ENCODE data around the gene HERPUD1. TPM values are rescaled to one million over a fixed set of nuclear protein-coding genes. Genes with fewer than 3 reads are reported as not detected.

The HERPUD1 gene
- total and polyA plus RNA-seq, 2 of the 8 experiments (the other 6 are each of a cell fraction or from before 2014, with no cell fraction given), result 23.3 to 34.7 TPM

- Histone ChIP-seq H4K5ac (ENCODE audit: insufficient read length, low read depth, low read length) (no peak overlapping the region), H3K79me1 (ENCODE audit: low read depth, low read length) (no peaks in the 10 kb centered on the region), H3K4me2 (ENCODE audit: insufficient read depth in 1 of 2, low read depth in 2 of 2, low read length in 2 of 2) (no peak overlapping the region), H3K4me1 (replicated peaks in 1 of 4; ENCODE audit: control insufficient read depth in 3 of 4, insufficient read depth in 4 of 4, low read length in 3 of 4) (no peaks in the 10 kb centered on the region), H4K91ac (replicated peaks; ENCODE audit: insufficient read length, low read length) (no peak overlapping the region), H3K27me3 (replicated peaks in 1 of 4; ENCODE audit: control insufficient read depth in 3 of 4, extremely low read depth in 1 of 4, insufficient read depth in 3 of 4, low read length in 3 of 4) (no peaks in the 10 kb centered on the region), H3K18ac (ENCODE audit: extremely low read depth, low read length) (no peak overlapping the region), H3K14ac (ENCODE audit: insufficient read length) (no peak overlapping the region), H2BK5ac (ENCODE audit: low read depth, low read length) (no peak overlapping the region), H2AFZ (ENCODE audit: low read length) (no peak overlapping the region), H4K20me1 (replicated peaks in 1 of 2; ENCODE audit: control insufficient read depth in 1 of 2, insufficient read depth in 2 of 2, low read length in 2 of 2) (peaks cover 0 to 2% of the 10 kb centered on the region in 2 experiments), H2BK15ac (ENCODE audit: low read length) (no peak overlapping the region), H3K23me2 (ENCODE audit: low read depth, low read length) (no peaks in the 10 kb centered on the region), H2BK120ac (replicated peaks; ENCODE audit: low read depth, low read length) (no peak overlapping the region), H2BK20ac (ENCODE audit: low read length) (no peak overlapping the region), H2AK5ac (ENCODE audit: low read depth, low read length) (no peak overlapping the region), H4K8ac (ENCODE audit: extremely low read depth, insufficient read depth, low read length) (no peak overlapping the region), H3K9ac (replicated peaks in 1 of 4; ENCODE audit: extremely low read depth in 1 of 4, low read depth in 3 of 4, low read length in 3 of 4) (no peak overlapping the region), H2BK12ac (ENCODE audit: low read depth, low read length) (no peak overlapping the region), H3K4me3 (ENCODE audit: extremely low read depth in 1 of 4, insufficient read depth in 2 of 4, low read depth in 3 of 4, low read length in 4 of 4) (no peak overlapping the region), H3K79me2 (ENCODE audit: control insufficient read depth in 1 of 2, insufficient read depth in 2 of 2, low read length in 2 of 2) (no peaks in the 10 kb centered on the region), H3K23ac (ENCODE audit: insufficient read length) (no peak overlapping the region), H3K36me3 (ENCODE audit: control insufficient read depth in 2 of 4, insufficient read depth in 4 of 4, low read length in 3 of 4) (peaks cover 3 to 22% (median 15%) of the 10 kb centered on the region in 4 experiments; a peak in 5 of 8 replicates), H3K56ac (replicated peaks; ENCODE audit: insufficient read length, low read depth, low read length) (no peak overlapping the region), H3K4ac (replicated peaks; ENCODE audit: insufficient read length, low read depth, low read length) (no peak overlapping the region), H3K27ac (ENCODE audit: low read depth, low read length) (no peak overlapping the region), H3K9me3 (ENCODE audit: insufficient read depth in 2 of 2, low read depth in 1 of 2, low read length in 1 of 2) (no peaks in the 10 kb centered on the region)
- 100% methylated on average over 2 of the region's 2 CpGs; no CpG with 5 or more reads in 1 of the 2 experiments for WGBS, 2 experiments (ENCODE audit: extremely low coverage in 1 of 2, insufficient coverage in 1 of 2, insufficient read length in 1 of 2, insufficient replicate concordance in 2 of 2, low coverage in 1 of 2, low lambda C conversion rate in 2 of 2, missing lambda C conversion rate in 1 of 2)
- no peak for TF ChIP-seq EGR1 (IDR thresholded peaks at IDR 0.05; ENCODE audit: borderline replicate concordance, low read depth, low read length)
- TF ChIP-seq POLR2A (IDR thresholded peaks at IDR 0.05; ENCODE audit: control extremely low read depth in 1 of 2, low read depth in 2 of 2, low read length in 2 of 2), result no peak
- TF ChIP-seq CHD2 (IDR thresholded peaks at IDR 0.05; ENCODE audit: low read length), result no peak
- no peak for TF ChIP-seq ZNF274 (IDR thresholded peaks at IDR 0.05; ENCODE audit: borderline replicate concordance, extremely low read depth, low read length)
- no peak for TF ChIP-seq ATF2 (IDR thresholded peaks at IDR 0.05; ENCODE audit: low read length)
- TF ChIP-seq HDAC6 (IDR thresholded peaks at IDR 0.05; ENCODE audit: low read depth, low read length), result no peak
- no peak for TF ChIP-seq SUZ12 (IDR thresholded peaks at IDR 0.05; ENCODE audit: low read length)
- DNase-seq (ENCODE audit: low read depth in 1 of 2, low spot score in 2 of 2), result no peak
- ChIA-PET CTCF (ENCODE audit: partially characterized antibody) (interaction anchor here (0.6 to 2.0 kb wide), 8 partner anchors 9 to 477 kb away, joined by 3 to 8 read pairs (median 4); partner anchors contain the start of gene CETP), POLR2A (ENCODE audit: partially characterized antibody) (interaction anchor here (0.6 to 8.0 kb wide), 5 partner anchors 13 to 262 kb away, joined by 3 to 125 read pairs (median 3); partner anchors contain the start of gene HERPUD1)
- FAIRE-seq, result no peak
Observed at GRCh38 chr16:56947604-56947995, 15.7 kb downstream of the HERPUD1 start.
